Kidney (tissue), 14 donors: Measurements from ENCODE around the gene ASB1. TPM values are rescaled to one million over a fixed set of nuclear protein-coding genes. Genes with fewer than 3 reads are reported as not detected.

Source experiments
- DNase-seq, 5 donors: peaks; one replicate each; pipeline ENCODE4 v3.0.0-alpha.2; 2013 to 2020
- FAIRE-seq: peaks from 2 replicates; lab custom pipeline; 2012; peaks lifted over from hg19 to GRCh38; lab: Jason Lieb, UNC
- H3K27ac ChIP-seq, 2 donors: one replicate each; pipeline ENCODE4 v1.7.0; 2013; ENCODE audit warnings: low read depth in 2 of 2, low read length in 2 of 2, inconsistent platforms in 1 of 2
- H3K27me3 ChIP-seq: one replicate; pipeline ENCODE4 v1.7.1; 2013; ENCODE audit warnings: low read length, inconsistent platforms; ENCODE audit not compliant: control insufficient read depth, insufficient read depth
- H3K36me3 ChIP-seq, 3 donors: one replicate each; pipeline versions ENCODE4 v1.7.0 to v1.7.1; 2013; ENCODE audit warnings: low read length in 3 of 3, control low read depth in 1 of 3, inconsistent platforms in 1 of 3; ENCODE audit not compliant: insufficient read depth in 3 of 3, control insufficient read depth in 2 of 3
- H3K4me1 ChIP-seq, 3 donors: one replicate each; pipeline versions ENCODE4 v1.7.0 to v1.7.1; 2013; ENCODE audit warnings: low read length in 3 of 3, inconsistent platforms in 1 of 3, low read depth in 1 of 3; ENCODE audit not compliant: control insufficient read depth in 2 of 3, insufficient read depth in 2 of 3
- H3K4me3 ChIP-seq, 3 donors: one replicate each; pipeline versions ENCODE4 v1.7.0 to v1.8.1; 2013; ENCODE audit warnings: low read length in 3 of 3, control low read depth in 1 of 3, inconsistent platforms in 1 of 3
- H3K9ac ChIP-seq, 3 donors: one replicate each; pipeline versions ENCODE4 v1.7.0 to v1.7.1; 2013; ENCODE audit warnings: low read length in 3 of 3, control low read depth in 1 of 3, inconsistent platforms in 1 of 3
- H3K9me3 ChIP-seq, 3 donors: one replicate each; pipeline versions ENCODE4 v1.7.0 to v1.7.1; 2013; ENCODE audit warnings: low read length in 3 of 3, control low read depth in 1 of 3, inconsistent platforms in 1 of 3; ENCODE audit not compliant: control insufficient read depth in 2 of 3, insufficient read depth in 1 of 3
- CTCF ChIP-seq: IDR thresholded peaks from 3 replicates; pipeline ENCODE4 v1.5.1; 2012; ENCODE audit warnings: mild to moderate bottlenecking, moderate library complexity, borderline replicate concordance; ENCODE audit not compliant: insufficient read depth; ENCODE audit errors: extremely low read depth
- intact Hi-C: fragments of 100-400 bp; cut with DNase I; formaldehyde crosslinking; loops from one replicate; pipeline ENCODE4 v1.11.1; 2022
- polyA plus RNA-seq: library from polyadenylated mRNA; stranded (reverse); fragments of 350-450 nt; fragmentation: Illumina TruSeq; extraction: RNeasy Lipid Tissue Mini Kit (QIAGEN cat#74804); gene quantifications from one replicate; pipeline ENCODE4 v1.2.3, GENCODE V29; 2014; ENCODE audit warnings: low read depth, low replicate concordance; ENCODE audit not compliant: insufficient read depth
- total RNA-seq: library from RNA; stranded (reverse); fragmentation: NEBNext Ultra II Directional; extraction: Animal tissue kit (Norgen Biotek cat#: 25700); gene quantifications from one replicate; pipeline ENCODE4 v1.2.1, GENCODE V29; 2021
- donor health status: control.
- donor health status: control.
- donor health status: control.
- donor health status: control.
- donor health status: control.
- donor health status: DM: yes; HTN: yes; CAD: no.
- donor health status: Normal renal cell carcinoma (clear cell type).

The ASB1 gene
- total and polyA plus RNA-seq, 2 donors from 2014 or later: 28.1 to 29.4 TPM

- H3K27me3 ChIP-seq: no peaks in the 10 kb centered on the region
- H3K9ac ChIP-seq: no peak overlapping the region
- no peak overlapping the region for H3K4me3 ChIP-seq
- TF ChIP-seq CTCF: no peak
- H3K27ac ChIP-seq: no peak overlapping the region
- no peaks in the 10 kb centered on the region for H3K36me3 ChIP-seq
- DNase-seq (no peak), FAIRE-seq (no peak)
- H3K4me1 ChIP-seq: no peaks in the 10 kb centered on the region
- no peaks in the 10 kb centered on the region for H3K9me3 ChIP-seq
- intact Hi-C loops: no loop called here
These were observed 17.9 kb upstream of the ASB1 start for GRCh38 chr2:238408615-238409340.

- no peak for TF ChIP-seq CTCF
- Histone ChIP-seq H3K9me3 (no peaks in the 10 kb centered on the region), H3K27ac (no peak overlapping the region), H3K9ac (no peak overlapping the region), H3K4me3 (no peak overlapping the region), H3K4me1 (no peaks in the 10 kb centered on the region), H3K27me3 (no peaks in the 10 kb centered on the region), H3K36me3 (no peaks in the 10 kb centered on the region)
- no peak for DNase-seq
- intact Hi-C loops: no loop called here
- FAIRE-seq: no peak
These were observed 17.2 kb upstream of the ASB1 start for GRCh38 chr2:238409341-238410199.

- Histone ChIP-seq H3K4me3 (no peak overlapping the region), H3K4me1 (no peaks in the 10 kb centered on the region), H3K36me3 (no peaks in the 10 kb centered on the region), H3K27me3 (no peaks in the 10 kb centered on the region), H3K9me3 (peaks cover 0 to 9% (median 0%) of the 10 kb centered on the region in 3 donors), H3K27ac (no peak overlapping the region), H3K9ac (no peak overlapping the region)
- intact Hi-C loops: no loop called here
- DNase-seq: no peak
- no peak for FAIRE-seq
- TF ChIP-seq CTCF: no peak
These were observed 14.5 kb upstream of the ASB1 start for GRCh38 chr2:238412067-238412767.
